Measurements from ENCODE around the gene NTN4.

DNA sequence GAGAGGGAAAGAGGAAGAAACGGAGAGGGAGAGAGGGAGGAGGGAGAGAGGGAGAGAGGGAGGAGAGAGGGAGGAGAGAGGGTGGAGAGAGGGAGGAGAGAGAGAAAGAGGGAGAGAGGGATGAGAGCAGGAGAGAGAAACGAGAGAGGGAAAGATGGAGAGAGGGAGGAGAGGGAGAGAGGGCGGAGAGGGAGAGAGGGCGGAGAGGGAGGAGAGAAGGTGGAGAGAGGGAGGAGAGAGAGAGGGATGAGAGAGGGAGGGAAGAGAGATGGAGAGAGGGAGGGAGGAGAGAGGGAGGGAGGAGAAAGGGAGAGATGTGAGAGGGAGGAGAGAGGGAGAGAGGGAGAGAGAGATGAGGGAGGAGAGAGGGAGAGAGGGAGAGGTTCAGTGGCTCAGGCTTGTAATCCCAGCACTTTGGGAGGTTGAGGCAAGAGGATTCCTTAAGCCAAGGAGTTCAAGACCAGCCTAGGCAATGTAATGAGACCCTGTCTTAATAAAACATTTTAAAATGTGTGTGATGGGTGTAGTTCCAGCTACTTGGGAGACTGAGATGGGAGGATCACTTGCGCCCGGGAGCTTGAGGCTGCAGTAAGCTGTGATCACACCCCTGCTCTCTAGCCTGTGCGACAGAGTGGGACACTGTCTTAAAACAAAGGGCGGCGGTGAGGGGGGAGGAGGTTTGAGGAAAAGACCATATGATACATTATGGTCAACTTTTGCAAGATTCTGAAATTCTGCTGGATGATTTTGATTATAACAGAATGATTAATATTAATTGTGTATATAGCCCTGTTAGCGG lies 46.9 kb upstream of the NTN4 start:
- TF ChIP-seq RAD21 (IDR thresholded peaks at IDR 0.05; ENCODE audit: low read depth): no peak
- no peak for TF ChIP-seq TAF1 (IDR thresholded peaks at IDR 0.05; ENCODE audit: low read depth)
- no peak for TF ChIP-seq TEAD4 (IDR thresholded peaks at IDR 0.05)
- TF ChIP-seq FOXM1 (IDR thresholded peaks at IDR 0.05; ENCODE audit: borderline replicate concordance, low read depth): no peak
- TF ChIP-seq, protein P1, sequence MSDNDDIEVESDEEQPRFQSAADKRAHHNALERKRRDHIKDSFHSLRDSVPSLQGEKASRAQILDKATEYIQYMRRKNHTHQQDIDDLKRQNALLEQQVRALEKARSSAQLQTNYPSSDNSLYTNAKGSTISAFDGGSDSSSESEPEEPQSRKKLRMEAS (IDR thresholded peaks at IDR 0.05): no peak
- TF ChIP-seq, protein P2, sequence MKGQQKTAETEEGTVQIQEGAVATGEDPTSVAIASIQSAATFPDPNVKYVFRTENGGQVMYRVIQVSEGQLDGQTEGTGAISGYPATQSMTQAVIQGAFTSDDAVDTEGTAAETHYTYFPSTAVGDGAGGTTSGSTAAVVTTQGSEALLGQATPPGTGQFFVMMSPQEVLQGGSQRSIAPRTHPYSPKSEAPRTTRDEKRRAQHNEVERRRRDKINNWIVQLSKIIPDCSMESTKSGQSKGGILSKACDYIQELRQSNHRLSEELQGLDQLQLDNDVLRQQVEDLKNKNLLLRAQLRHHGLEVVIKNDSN (IDR thresholded peaks at IDR 0.05): no peak
- TF ChIP-seq, protein P3, sequence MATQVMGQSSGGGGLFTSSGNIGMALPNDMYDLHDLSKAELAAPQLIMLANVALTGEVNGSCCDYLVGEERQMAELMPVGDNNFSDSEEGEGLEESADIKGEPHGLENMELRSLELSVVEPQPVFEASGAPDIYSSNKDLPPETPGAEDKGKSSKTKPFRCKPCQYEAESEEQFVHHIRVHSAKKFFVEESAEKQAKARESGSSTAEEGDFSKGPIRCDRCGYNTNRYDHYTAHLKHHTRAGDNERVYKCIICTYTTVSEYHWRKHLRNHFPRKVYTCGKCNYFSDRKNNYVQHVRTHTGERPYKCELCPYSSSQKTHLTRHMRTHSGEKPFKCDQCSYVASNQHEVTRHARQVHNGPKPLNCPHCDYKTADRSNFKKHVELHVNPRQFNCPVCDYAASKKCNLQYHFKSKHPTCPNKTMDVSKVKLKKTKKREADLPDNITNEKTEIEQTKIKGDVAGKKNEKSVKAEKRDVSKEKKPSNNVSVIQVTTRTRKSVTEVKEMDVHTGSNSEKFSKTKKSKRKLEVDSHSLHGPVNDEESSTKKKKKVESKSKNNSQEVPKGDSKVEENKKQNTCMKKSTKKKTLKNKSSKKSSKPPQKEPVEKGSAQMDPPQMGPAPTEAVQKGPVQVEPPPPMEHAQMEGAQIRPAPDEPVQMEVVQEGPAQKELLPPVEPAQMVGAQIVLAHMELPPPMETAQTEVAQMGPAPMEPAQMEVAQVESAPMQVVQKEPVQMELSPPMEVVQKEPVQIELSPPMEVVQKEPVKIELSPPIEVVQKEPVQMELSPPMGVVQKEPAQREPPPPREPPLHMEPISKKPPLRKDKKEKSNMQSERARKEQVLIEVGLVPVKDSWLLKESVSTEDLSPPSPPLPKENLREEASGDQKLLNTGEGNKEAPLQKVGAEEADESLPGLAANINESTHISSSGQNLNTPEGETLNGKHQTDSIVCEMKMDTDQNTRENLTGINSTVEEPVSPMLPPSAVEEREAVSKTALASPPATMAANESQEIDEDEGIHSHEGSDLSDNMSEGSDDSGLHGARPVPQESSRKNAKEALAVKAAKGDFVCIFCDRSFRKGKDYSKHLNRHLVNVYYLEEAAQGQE (IDR thresholded peaks at IDR 0.05; ENCODE audit: low read depth): no peak
- TF ChIP-seq CREB1 (IDR thresholded peaks at IDR 0.05; ENCODE audit: low read depth): no peak
- TF ChIP-seq EP300 (IDR thresholded peaks at IDR 0.05; ENCODE audit: borderline replicate concordance): no peak
- no peak for TF ChIP-seq NFIC (IDR thresholded peaks at IDR 0.05)
- TF ChIP-seq CEBPB (IDR thresholded peaks at IDR 0.05): no peak
- no peak for TF ChIP-seq YY1 (IDR thresholded peaks at IDR 0.05; ENCODE audit: low read depth)
- no peak for TF ChIP-seq EGR1 (IDR thresholded peaks at IDR 0.05)
